IPS DF 6.9 (cell line): ENCODE data around the gene ZBP1.

Source experiments
- DNase-seq: peaks from one replicate; pipeline ENCODE4 v3.0.0-alpha.2; 2013; ENCODE audit warnings: low read depth, low spot score
- H3K27ac ChIP-seq: one replicate; pipeline ENCODE4 v1.5.1; 2013; ENCODE audit warnings: low read length, control low read depth
- H3K27me3 ChIP-seq: 2 replicates; pipeline ENCODE4 v1.6.1; 2013; ENCODE audit warnings: mild to moderate bottlenecking, low read length; ENCODE audit not compliant: control insufficient read depth, insufficient read depth
- H3K36me3 ChIP-seq: 2 replicates; pipeline ENCODE4 v1.6.1; 2013; ENCODE audit warnings: low read length; ENCODE audit not compliant: control insufficient read depth, insufficient read depth
- H3K4me1 ChIP-seq: 2 replicates; pipeline ENCODE4 v1.6.1; 2013; ENCODE audit warnings: low read length; ENCODE audit not compliant: control insufficient read depth, insufficient read depth
- H3K4me3 ChIP-seq: 2 replicates; pipeline ENCODE4 v1.5.1; 2013; ENCODE audit warnings: mild to moderate bottlenecking, low read length
- H3K9me3 ChIP-seq: 2 replicates; pipeline ENCODE4 v1.6.1; 2013; ENCODE audit warnings: low read length, inconsistent platforms; ENCODE audit not compliant: control insufficient read depth, insufficient read depth
- WGBS: extraction: QIAGEN DNeasy Blood & Tissue Kit; methylation state at CpG from one replicate; pipeline ENCODE4 v1.1.7; 2013; ENCODE audit warnings: mixed read lengths, missing lambda C conversion rate; ENCODE audit not compliant: insufficient read length, insufficient coverage; 5-methylcytosine and 5-hydroxymethylcytosine counted together

The ZBP1 gene

GRCh38 chr20:57588596-57588995, 31.6 kb downstream of the ZBP1 start:
- Histone ChIP-seq H3K27ac (no peak overlapping the region), H3K4me1 (peaks cover 1% of the 10 kb centered on the region; the same call in 1 of the 2 replicates), H3K27me3 (no peaks in the 10 kb centered on the region), H3K36me3 (no peaks in the 10 kb centered on the region), H3K9me3 (no peaks in the 10 kb centered on the region), H3K4me3 (no peak overlapping the region)
- no peak for DNase-seq
- no CpG with 5 or more reads among the region's 5 CpGs for WGBS

- Histone ChIP-seq H3K36me3 (no peaks in the 10 kb centered on the region), H3K27me3 (no peaks in the 10 kb centered on the region), H3K27ac (no peak overlapping the region), H3K4me3 (no peak overlapping the region), H3K9me3 (no peaks in the 10 kb centered on the region), H3K4me1 (peaks cover 1% of the 10 kb centered on the region; the same call in 1 of the 2 replicates)
- no peak for DNase-seq
- no CpG with 5 or more reads among the region's 7 CpGs for whole genome bisulfite sequencing
Measured at GRCh38 chr20:57587989-57588377, 32.2 kb downstream of the ZBP1 start.

GRCh38 chr20:57587278-57587988, 32.8 kb downstream of the ZBP1 start:
- no peaks in the 10 kb centered on the region for H3K27me3 ChIP-seq
- H3K36me3 ChIP-seq = no peaks in the 10 kb centered on the region
- H3K9me3 ChIP-seq = no peaks in the 10 kb centered on the region
- no peak overlapping the region for H3K4me3 ChIP-seq
- H3K27ac ChIP-seq = no peak overlapping the region
- H3K4me1 ChIP-seq = peaks cover 1% of the 10 kb centered on the region; the same call in 1 of the 2 replicates
- no CpG with 5 or more reads among the region's 4 CpGs for WGBS
- DNase-seq = no peak

- Histone ChIP-seq H3K4me3 (no peak overlapping the region), H3K27ac (no peak overlapping the region), H3K9me3 (no peaks in the 10 kb centered on the region), H3K36me3 (no peaks in the 10 kb centered on the region), H3K27me3 (no peaks in the 10 kb centered on the region), H3K4me1 (peaks cover 1% of the 10 kb centered on the region; the same call in 1 of the 2 replicates)
- WGBS = no CpG with 5 or more reads among the region's 10 CpGs
- DNase-seq = no peak
Measured at GRCh38 chr20:57586943-57587277, 33.3 kb downstream of the ZBP1 start.

GRCh38 chr20:57586370-57586793, 33.8 kb downstream of the ZBP1 start:
- H3K27me3 ChIP-seq = no peaks in the 10 kb centered on the region
- H3K36me3 ChIP-seq = no peaks in the 10 kb centered on the region
- no peak overlapping the region for H3K4me3 ChIP-seq
- DNase-seq = no peak
- no CpG with 5 or more reads among the region's 8 CpGs for WGBS
- H3K4me1 ChIP-seq = peaks cover 1% of the 10 kb centered on the region; the same call in 1 of the 2 replicates
- H3K27ac ChIP-seq = no peak overlapping the region
- H3K9me3 ChIP-seq = no peaks in the 10 kb centered on the region

GRCh38 chr20:57585466-57586213, 34.6 kb downstream of the ZBP1 start:
- no CpG with 5 or more reads among the region's 17 CpGs for WGBS

GRCh38 chr20:57584768-57585461, 35.3 kb downstream of the ZBP1 start:
- WGBS = no CpG with 5 or more reads among the region's 8 CpGs
- DNase-seq = no peak
- H3K4me3 ChIP-seq = no peak overlapping the region
- no peaks in the 10 kb centered on the region for H3K36me3 ChIP-seq
- no peak overlapping the region for H3K27ac ChIP-seq
- H3K27me3 ChIP-seq = no peaks in the 10 kb centered on the region
- 0 out of 2 replicates have a peak, but pooled peaks cover 1% of the 10 kb centered on the region for H3K4me1 ChIP-seq
- H3K9me3 ChIP-seq = no peaks in the 10 kb centered on the region

More at GRCh38 chr20:57585466-57586213, 34.6 kb downstream of the ZBP1 start:
- Histone ChIP-seq H3K27ac (no peak overlapping the region), H3K36me3 (no peaks in the 10 kb centered on the region), H3K4me1 (peaks cover 1% of the 10 kb centered on the region; the same call in 1 of the 2 replicates), H3K27me3 (no peaks in the 10 kb centered on the region), H3K9me3 (no peaks in the 10 kb centered on the region), H3K4me3 (no peak overlapping the region)
- DNase-seq = no peak

- Histone ChIP-seq H3K4me1 (peaks cover 1% of the 10 kb centered on the region; the same call in 1 of the 2 replicates), H3K27ac (no peak overlapping the region), H3K27me3 (no peaks in the 10 kb centered on the region), H3K4me3 (no peak overlapping the region), H3K36me3 (no peaks in the 10 kb centered on the region), H3K9me3 (no peaks in the 10 kb centered on the region)
- no peak for DNase-seq
- no CpG with 5 or more reads among the region's 18 CpGs for WGBS
Measured at GRCh38 chr20:57583289-57584257, 36.7 kb downstream of the ZBP1 start.

GRCh38 chr20:57582432-57583288, 37.6 kb downstream of the ZBP1 start:
- no peaks in the 10 kb centered on the region for H3K36me3 ChIP-seq
- H3K27ac ChIP-seq = no peak overlapping the region
- DNase-seq = no peak
- peaks cover 1% of the 10 kb centered on the region; the same call in 1 of the 2 replicates for H3K4me1 ChIP-seq
- no peak overlapping the region for H3K4me3 ChIP-seq
- no CpG with 5 or more reads among the region's 21 CpGs for WGBS
- no peaks in the 10 kb centered on the region for H3K27me3 ChIP-seq
- H3K9me3 ChIP-seq = no peaks in the 10 kb centered on the region
